LNCaP clone FGC (cell line): ENCODE results near the gene MEF2D.

Experiments used
- DNase-seq: peaks from one replicate; pipeline ENCODE4 v3.0.0-alpha.2; 2011; ENCODE audit warnings: low read depth
- H3K4me3 ChIP-seq: 2 replicates; pipeline ENCODE4 v1.5.1; 2011; ENCODE audit warnings: mild to moderate bottlenecking, low read depth, low read length, control low read depth
- TF ChIP-seq, protein P1 (sequence below): IDR thresholded peaks from 2 replicates; pipeline ENCODE4 v1.5.1; 2012; ENCODE audit warnings: mild to moderate bottlenecking; ENCODE audit not compliant: control insufficient read depth, insufficient read depth; ENCODE audit errors: extremely low read depth

MEF2D gene

DNA sequence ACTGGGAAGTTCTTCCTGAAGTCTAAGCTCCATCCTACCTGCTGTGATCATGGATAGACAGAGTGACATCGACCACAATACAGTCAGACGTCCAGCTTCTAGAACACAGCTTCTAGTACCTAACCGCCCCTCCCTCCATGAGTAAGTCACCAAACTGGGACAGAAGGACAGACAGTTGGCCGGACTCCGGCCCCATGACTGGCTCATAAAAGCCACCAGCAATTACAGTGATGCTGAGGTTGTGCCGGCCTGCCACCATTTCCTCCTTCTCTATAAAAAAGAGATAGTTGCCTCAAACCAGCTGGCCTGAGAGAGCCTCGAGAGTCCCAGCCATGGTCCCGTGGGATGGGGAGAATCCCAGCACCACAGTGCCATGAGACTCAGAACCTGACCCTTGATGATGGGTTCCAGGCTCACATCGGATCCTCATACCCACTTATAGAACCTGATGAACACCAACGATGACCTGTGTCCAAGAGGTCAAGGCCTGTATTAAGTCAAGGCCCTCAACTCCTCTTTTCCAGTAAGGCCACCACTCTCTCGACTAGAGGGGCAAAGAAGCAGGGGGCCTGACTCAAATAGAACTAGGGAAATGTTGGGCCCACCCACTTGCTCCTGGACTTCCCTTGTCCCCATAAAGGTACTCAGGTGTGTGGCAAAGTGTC lies 3.4 kb downstream of the MEF2D start:
- TF ChIP-seq, protein P1, sequence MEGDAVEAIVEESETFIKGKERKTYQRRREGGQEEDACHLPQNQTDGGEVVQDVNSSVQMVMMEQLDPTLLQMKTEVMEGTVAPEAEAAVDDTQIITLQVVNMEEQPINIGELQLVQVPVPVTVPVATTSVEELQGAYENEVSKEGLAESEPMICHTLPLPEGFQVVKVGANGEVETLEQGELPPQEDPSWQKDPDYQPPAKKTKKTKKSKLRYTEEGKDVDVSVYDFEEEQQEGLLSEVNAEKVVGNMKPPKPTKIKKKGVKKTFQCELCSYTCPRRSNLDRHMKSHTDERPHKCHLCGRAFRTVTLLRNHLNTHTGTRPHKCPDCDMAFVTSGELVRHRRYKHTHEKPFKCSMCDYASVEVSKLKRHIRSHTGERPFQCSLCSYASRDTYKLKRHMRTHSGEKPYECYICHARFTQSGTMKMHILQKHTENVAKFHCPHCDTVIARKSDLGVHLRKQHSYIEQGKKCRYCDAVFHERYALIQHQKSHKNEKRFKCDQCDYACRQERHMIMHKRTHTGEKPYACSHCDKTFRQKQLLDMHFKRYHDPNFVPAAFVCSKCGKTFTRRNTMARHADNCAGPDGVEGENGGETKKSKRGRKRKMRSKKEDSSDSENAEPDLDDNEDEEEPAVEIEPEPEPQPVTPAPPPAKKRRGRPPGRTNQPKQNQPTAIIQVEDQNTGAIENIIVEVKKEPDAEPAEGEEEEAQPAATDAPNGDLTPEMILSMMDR: no peak
- H3K4me3 ChIP-seq: no peak overlapping the region
- no peak for DNase-seq

DNA sequence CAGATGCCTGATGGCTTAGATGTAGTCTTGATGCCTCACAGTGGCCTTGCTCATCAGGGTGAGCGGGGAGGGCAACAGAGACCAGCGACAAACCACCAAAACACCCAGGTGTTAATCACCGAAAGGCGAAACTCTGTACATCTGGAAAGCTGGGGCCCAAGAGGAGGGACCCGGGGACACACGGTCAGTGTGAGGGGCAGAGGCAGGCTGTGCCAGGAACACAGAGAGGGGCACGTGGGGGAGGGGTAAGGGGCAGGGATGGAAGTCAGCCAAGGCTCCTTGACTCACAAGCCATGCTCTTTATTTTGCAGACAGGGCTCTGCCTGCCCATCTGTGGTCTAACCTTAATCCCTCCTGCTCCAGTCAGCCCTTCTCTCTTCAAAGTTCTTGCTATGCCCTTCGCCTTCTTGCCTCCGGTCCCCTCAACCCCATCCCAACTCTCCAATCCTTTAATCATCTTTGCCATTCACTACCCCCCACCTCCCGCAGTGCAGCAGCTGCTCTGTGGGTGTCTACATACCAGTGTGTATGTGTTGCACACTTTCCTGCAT lies 4.3 kb downstream of the MEF2D start:
- TF ChIP-seq, protein P1: no peak
- DNase-seq: no peak
- no peak overlapping the region for H3K4me3 ChIP-seq

DNA sequence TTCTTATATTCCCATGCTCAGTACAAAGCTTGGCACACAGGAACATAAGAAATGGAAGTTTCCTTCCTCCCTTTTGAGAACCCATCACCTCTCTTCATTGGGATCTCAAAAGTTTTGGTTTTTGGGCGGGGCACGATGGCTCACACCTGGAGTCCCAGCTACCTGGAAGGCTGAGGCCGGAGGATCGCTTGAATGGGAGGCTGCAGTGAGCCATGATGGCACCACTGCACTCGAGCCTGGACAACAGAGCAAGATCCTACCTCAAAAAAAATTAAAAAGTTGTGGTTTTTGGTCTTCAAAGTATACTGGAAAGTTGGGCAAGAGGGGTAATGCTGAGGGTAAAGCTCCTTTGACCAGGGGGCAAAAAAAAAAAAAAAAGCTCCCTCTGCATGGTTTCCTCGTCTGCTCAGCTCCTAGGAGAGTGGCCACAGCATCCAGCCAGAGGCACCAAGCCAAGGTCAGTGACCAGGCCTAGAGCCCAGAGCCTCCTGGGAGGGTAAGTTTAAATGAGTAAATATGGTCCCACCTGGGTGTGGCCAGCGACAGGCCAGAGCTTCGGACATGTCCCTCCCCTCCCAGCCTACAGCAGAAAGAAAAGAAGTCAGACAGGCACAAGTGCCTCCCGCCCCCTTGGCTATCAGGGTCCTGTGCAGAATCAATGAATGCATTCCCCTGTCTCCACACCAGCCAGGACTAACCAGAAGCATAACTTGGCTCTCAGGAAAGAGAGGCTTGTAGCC lies 5.0 kb downstream of the MEF2D start:
- no peak for DNase-seq
- no peak overlapping the region for H3K4me3 ChIP-seq
- TF ChIP-seq, protein P1: no peak

DNA sequence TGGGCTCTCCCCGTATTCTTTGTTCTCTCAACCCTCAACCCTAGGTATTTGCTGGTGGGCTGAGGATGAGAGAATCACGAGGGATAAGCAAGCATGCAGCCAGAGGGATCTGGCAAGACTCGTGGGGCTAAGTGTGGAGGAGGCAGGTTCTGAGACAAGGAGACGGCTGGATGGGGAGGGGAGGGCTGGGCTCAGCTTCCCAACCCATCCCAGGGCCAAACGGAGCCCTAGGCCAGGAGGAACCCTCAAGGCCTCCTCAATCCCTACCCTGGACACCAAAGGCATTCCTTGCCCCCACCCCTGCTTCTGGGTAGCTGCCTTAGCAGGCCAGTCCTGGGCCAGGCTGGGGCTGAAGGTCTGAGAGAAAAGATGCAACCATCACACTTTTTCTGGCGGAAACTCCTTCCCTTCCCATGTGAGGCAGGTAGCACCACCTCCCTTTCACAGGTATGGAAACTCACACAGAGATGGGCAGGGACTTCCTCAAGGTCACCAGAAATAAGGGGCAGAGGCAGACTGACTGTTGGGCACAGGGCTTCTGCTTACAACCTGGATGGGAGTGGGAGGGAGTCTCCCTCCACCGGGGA lies 6.2 kb downstream of the MEF2D start:
- no peak for DNase-seq
- H3K4me3 ChIP-seq: no peak overlapping the region
- TF ChIP-seq, protein P1: no peak

DNA sequence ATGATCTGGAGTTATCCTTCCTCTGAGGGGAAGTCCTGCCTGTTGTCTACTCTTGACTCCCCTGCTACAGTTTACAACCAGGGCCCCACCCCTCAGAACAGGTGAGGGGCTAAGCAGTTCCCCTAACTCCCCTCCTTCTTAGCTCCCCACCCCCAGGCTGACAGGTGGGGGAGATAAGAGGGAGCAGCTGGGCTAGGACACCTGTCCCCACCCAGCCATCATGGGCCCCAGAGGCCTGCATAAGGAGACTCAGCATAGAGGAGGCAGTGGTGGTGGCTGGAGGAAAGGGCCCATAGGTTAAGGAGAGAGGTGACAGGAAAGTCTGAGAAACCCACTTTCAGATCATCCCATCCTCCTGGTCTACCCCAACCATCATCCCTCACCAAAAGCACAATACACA lies 6.8 kb downstream of the MEF2D start:
- no peak for DNase-seq
- H3K4me3 ChIP-seq: no peak overlapping the region
- TF ChIP-seq, protein P1: no peak

DNA sequence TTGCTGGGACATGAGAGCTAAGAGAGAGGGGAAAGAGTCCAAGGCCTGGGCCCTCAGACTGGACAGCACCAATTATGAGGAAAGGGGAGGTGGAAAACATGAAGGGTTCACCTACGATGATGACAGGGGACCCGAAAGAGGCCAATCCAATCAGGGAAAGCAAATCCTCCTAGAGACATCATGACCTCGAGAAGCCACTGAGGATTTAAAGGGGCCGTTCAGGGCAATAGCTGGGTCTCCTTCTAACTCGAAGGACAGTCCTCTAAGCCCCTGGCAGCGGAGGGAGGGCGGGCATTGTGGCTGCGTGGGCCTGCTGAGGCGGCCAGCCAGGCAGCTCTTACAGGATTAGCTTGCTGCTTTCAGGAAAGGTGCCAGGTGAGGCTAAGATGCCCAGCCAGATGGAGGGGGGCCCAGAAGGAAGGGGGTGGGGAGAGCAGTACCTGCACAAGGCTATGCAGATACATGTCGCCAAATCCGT lies 7.4 kb downstream of the MEF2D start:
- no peak for DNase-seq
- H3K4me3 ChIP-seq: no peak overlapping the region
- TF ChIP-seq, protein P1: no peak
